Neural cell (in vitro differentiated cells): ENCODE measurements around the gene MUC6. TPM values are rescaled to one million over a fixed set of nuclear protein-coding genes. Genes with fewer than 3 reads are reported as not detected.

ENCODE experiments used
- H2AFZ ChIP-seq: fragments of 200-600, 300-800 bp; sonication (generic), shearing (Covaris generic); 2 replicates; pipeline ENCODE4 v1.6.0; 2014; ENCODE audit warnings: low read depth, mild to moderate bottlenecking, antibody characterized with exemption, low read length, moderate library complexity
- H3F3A ChIP-seq: fragments of 200-600 bp; shearing (Covaris generic); 2 replicates; pipeline ENCODE4 v1.6.1; 2016; ENCODE audit warnings: mild to moderate bottlenecking, moderate library complexity, mixed read lengths, antibody characterized with exemption, low read length; ENCODE audit not compliant: insufficient read depth, poor library complexity, severe bottlenecking
- H3K27ac ChIP-seq: fragments of 200-600, 300-800 bp; sonication (generic), shearing (Covaris generic); 2 replicates; pipeline ENCODE4 v1.5.1; 2014; ENCODE audit warnings: mild to moderate bottlenecking, low read length, moderate library complexity
- H3K27me3 ChIP-seq: fragments of 300-800, 200-600 bp; sonication (generic), shearing (Covaris generic); 2 replicates; pipeline ENCODE4 v1.6.0; 2014; ENCODE audit warnings: mild to moderate bottlenecking, low read depth, low read length, moderate library complexity; ENCODE audit not compliant: insufficient read depth
- H3K36me3 ChIP-seq: fragments of 300-800, 200-600 bp; sonication (generic), shearing (Covaris generic); 2 replicates; pipeline ENCODE4 v1.5.1; 2014; ENCODE audit warnings: mild to moderate bottlenecking, antibody characterized with exemption, low read length, moderate library complexity; ENCODE audit not compliant: insufficient read depth
- H3K4me2 ChIP-seq: fragments of 300-800, 200-600 bp; sonication (generic), shearing (Covaris generic); 2 replicates; pipeline ENCODE4 v1.6.0; 2014; ENCODE audit warnings: mild to moderate bottlenecking, low read length
- H3K4me3 ChIP-seq: fragments of 300-800, 200-600 bp; sonication (generic), shearing (Covaris generic); 2 replicates; pipeline ENCODE4 v1.5.1; 2014; ENCODE audit warnings: mild to moderate bottlenecking, low read length, moderate library complexity
- H3K79me2 ChIP-seq: fragments of 200-600 bp; shearing (Covaris generic); replicated peaks from 2 replicates; pipeline ENCODE4 v1.6.0; 2014; ENCODE audit warnings: mild to moderate bottlenecking, low read length, moderate library complexity; ENCODE audit not compliant: insufficient read depth
- H3K9ac ChIP-seq: fragments of 300-800, 200-600 bp; sonication (generic), shearing (Covaris generic); 2 replicates; pipeline ENCODE4 v1.6.1; 2016; ENCODE audit warnings: mild to moderate bottlenecking, low read length, mixed read lengths
- H3K9me2 ChIP-seq: fragments of 200-600 bp; shearing (Covaris generic); 2 replicates; pipeline ENCODE4 v1.6.1; 2016; ENCODE audit warnings: mild to moderate bottlenecking, low read length, mixed read lengths; ENCODE audit not compliant: insufficient read depth
- H3K9me3 ChIP-seq: fragments of 200-600, 300-800 bp; sonication (generic), shearing (Covaris generic); 2 replicates; pipeline ENCODE4 v1.6.1; 2016; ENCODE audit warnings: mild to moderate bottlenecking, mixed run types, low read length, moderate library complexity, mixed read lengths
- H4K20me1 ChIP-seq: fragments of 200-600 bp; shearing (Covaris generic); 2 replicates; pipeline ENCODE4 v1.6.1; 2016; ENCODE audit warnings: mild to moderate bottlenecking, mixed run types; ENCODE audit not compliant: insufficient read depth
- EP300 ChIP-seq: fragments of 450-650 bp; conservative IDR thresholded peaks from 2 replicates; pipeline ENCODE4 v1.6.1; 2014; ENCODE audit warnings: antibody characterized with exemption, mild to moderate bottlenecking, moderate library complexity; ENCODE audit not compliant: poor library complexity, severe bottlenecking
- EZH2 ChIP-seq: fragments of 200-600, 300-800 bp; shearing (Covaris generic), sonication (generic); IDR thresholded peaks from 2 replicates; pipeline ENCODE4 v1.6.1; 2014; ENCODE audit warnings: antibody characterized with exemption, low read length, borderline replicate concordance, mild to moderate bottlenecking; ENCODE audit not compliant: insufficient read depth, poor library complexity, severe bottlenecking
- MXI1 ChIP-seq: fragments of 450-650 bp; conservative IDR thresholded peaks from 2 replicates; pipeline ENCODE4 v1.6.1; 2014; ENCODE audit warnings: antibody characterized with exemption, mild to moderate bottlenecking; ENCODE audit not compliant: poor library complexity, severe bottlenecking
- POLR2AphosphoS5 ChIP-seq: IDR thresholded peaks from 2 replicates; pipeline ENCODE4 v1.6.1; 2012
- RAD21 ChIP-seq: fragments of 450-650 bp; conservative IDR thresholded peaks from 2 replicates; pipeline ENCODE4 v1.6.1; 2014; ENCODE audit warnings: antibody characterized with exemption, mild to moderate bottlenecking, moderate library complexity
- SMC3 ChIP-seq: fragments of 450-650 bp; conservative IDR thresholded peaks from 2 replicates; pipeline ENCODE4 v1.6.1; 2014; ENCODE audit warnings: antibody characterized with exemption, mild to moderate bottlenecking, moderate library complexity; ENCODE audit not compliant: poor library complexity
- TAF1 ChIP-seq: IDR thresholded peaks from 2 replicates; pipeline ENCODE4 v1.6.1; 2012; ENCODE audit warnings: low read depth
- polyA plus RNA-seq: library from polyadenylated mRNA; depleted of rRNA; stranded (reverse); fragments of >200 nt; gene quantifications from 2 replicates; pipeline ENCODE4 v1.2.3, GENCODE V29; 2014
- TF ChIP-seq, protein P1 (sequence below): IDR thresholded peaks from 2 replicates; pipeline ENCODE4 v1.6.1; 2012; ENCODE audit warnings: borderline replicate concordance
- TF ChIP-seq, protein P2 (sequence below): fragments of 450-650 bp; IDR thresholded peaks from 2 replicates; pipeline ENCODE4 v1.5.1; 2014; ENCODE audit warnings: antibody characterized with exemption, mild to moderate bottlenecking, moderate library complexity; ENCODE audit not compliant: poor library complexity, severe bottlenecking

The MUC6 gene
- polyA plus RNA-seq, 1 donor from 2014 or later = not detected

DNA sequence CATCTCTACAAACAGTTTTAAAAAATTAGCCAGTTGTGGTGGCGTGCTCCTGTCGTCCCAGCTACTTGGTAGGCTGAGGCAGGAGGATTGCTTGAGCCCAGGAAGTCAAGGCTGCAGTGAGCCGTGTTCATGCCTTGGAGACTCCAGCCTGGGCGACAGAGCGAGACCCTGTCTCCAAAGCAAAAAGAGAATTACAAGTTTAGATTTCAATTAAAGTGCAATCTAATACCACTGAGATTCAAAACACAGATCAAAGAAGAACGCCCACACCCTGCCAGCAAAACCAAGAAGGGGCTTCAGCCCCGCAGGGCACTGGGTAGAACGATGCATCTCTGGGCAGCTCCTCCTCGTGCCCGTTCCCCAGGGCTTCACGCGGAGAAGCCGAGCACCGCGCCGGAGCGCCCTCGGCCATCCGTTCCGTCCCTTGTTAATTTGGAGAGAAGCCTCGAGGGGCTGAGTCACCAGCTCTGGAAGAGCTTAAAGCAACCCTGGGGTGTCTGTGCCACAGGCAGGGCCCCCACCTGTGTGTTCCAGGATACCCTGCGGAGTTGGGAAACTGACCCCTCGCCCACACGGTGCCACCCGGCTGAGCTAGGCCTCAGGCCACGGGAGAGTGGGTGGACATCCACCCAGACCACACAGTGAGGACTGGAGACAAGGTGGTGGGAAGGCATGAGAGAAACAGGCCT lies 63.9 kb downstream of the MUC6 start:
- Histone ChIP-seq H3K9me2 (no peaks in the 10 kb centered on the region), H3K27me3 (no peaks in the 10 kb centered on the region), H3K4me3 (no peak overlapping the region), H3K9me3 (no peaks in the 10 kb centered on the region), H4K20me1 (no peaks in the 10 kb centered on the region), H3F3A (no peaks in the 10 kb centered on the region), H2AFZ (no peak overlapping the region), H3K27ac (no peak overlapping the region), H3K9ac (no peak overlapping the region), H3K4me2 (no peak overlapping the region), H3K79me2 (no peaks in the 10 kb centered on the region), H3K36me3 (no peaks in the 10 kb centered on the region)
- TF ChIP-seq TAF1 = no peak
- TF ChIP-seq RAD21 = no peak
- no peak for TF ChIP-seq MXI1
- TF ChIP-seq SMC3 = no peak
- TF ChIP-seq, protein P1, sequence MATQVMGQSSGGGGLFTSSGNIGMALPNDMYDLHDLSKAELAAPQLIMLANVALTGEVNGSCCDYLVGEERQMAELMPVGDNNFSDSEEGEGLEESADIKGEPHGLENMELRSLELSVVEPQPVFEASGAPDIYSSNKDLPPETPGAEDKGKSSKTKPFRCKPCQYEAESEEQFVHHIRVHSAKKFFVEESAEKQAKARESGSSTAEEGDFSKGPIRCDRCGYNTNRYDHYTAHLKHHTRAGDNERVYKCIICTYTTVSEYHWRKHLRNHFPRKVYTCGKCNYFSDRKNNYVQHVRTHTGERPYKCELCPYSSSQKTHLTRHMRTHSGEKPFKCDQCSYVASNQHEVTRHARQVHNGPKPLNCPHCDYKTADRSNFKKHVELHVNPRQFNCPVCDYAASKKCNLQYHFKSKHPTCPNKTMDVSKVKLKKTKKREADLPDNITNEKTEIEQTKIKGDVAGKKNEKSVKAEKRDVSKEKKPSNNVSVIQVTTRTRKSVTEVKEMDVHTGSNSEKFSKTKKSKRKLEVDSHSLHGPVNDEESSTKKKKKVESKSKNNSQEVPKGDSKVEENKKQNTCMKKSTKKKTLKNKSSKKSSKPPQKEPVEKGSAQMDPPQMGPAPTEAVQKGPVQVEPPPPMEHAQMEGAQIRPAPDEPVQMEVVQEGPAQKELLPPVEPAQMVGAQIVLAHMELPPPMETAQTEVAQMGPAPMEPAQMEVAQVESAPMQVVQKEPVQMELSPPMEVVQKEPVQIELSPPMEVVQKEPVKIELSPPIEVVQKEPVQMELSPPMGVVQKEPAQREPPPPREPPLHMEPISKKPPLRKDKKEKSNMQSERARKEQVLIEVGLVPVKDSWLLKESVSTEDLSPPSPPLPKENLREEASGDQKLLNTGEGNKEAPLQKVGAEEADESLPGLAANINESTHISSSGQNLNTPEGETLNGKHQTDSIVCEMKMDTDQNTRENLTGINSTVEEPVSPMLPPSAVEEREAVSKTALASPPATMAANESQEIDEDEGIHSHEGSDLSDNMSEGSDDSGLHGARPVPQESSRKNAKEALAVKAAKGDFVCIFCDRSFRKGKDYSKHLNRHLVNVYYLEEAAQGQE = no peak
- TF ChIP-seq EP300 = no peak
- TF ChIP-seq, protein P2, sequence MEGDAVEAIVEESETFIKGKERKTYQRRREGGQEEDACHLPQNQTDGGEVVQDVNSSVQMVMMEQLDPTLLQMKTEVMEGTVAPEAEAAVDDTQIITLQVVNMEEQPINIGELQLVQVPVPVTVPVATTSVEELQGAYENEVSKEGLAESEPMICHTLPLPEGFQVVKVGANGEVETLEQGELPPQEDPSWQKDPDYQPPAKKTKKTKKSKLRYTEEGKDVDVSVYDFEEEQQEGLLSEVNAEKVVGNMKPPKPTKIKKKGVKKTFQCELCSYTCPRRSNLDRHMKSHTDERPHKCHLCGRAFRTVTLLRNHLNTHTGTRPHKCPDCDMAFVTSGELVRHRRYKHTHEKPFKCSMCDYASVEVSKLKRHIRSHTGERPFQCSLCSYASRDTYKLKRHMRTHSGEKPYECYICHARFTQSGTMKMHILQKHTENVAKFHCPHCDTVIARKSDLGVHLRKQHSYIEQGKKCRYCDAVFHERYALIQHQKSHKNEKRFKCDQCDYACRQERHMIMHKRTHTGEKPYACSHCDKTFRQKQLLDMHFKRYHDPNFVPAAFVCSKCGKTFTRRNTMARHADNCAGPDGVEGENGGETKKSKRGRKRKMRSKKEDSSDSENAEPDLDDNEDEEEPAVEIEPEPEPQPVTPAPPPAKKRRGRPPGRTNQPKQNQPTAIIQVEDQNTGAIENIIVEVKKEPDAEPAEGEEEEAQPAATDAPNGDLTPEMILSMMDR = no peak
- TF ChIP-seq POLR2AphosphoS5 = no peak
- no peak for TF ChIP-seq EZH2

DNA sequence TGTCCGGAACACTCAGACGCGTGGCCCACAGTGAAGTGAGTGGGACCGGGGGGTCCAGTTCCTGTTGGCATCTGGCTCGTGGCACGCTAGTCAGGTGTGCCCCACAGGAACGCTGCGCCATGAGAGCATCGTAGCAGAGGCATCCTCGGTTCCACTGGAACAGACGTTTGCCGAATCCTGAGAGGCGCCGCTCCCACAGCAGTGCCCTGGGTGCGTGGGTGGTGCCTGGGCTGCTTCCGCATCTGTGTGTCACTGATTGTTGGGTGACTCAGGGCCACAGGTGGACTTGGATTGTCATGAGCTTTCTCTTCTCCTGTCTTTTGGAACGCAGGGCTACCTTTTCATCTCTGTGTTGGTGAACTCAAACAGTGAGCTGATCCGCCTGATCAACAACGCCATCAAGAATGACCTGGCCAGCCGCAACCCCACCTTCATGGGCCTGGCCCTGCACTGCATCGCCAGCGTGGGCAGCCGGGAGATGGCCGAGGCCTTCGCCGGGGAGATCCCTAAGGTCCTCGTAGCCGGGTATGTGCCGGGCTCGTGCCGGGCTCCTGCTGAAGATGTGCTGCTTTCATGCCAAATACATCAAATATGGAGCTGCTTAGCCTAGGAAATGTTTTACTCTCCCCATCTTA lies 64.7 kb downstream of the MUC6 start:
- H3K36me3 ChIP-seq = no peaks in the 10 kb centered on the region
- H3K79me2 ChIP-seq = no peaks in the 10 kb centered on the region
- H3F3A ChIP-seq = no peaks in the 10 kb centered on the region
- H3K9me3 ChIP-seq = no peaks in the 10 kb centered on the region
- no peaks in the 10 kb centered on the region for H3K9me2 ChIP-seq
- H2AFZ ChIP-seq = no peak overlapping the region
- no peak overlapping the region for H3K9ac ChIP-seq
- no peak overlapping the region for H3K4me2 ChIP-seq
- no peaks in the 10 kb centered on the region for H4K20me1 ChIP-seq
- H3K27ac ChIP-seq = no peak overlapping the region
- TF ChIP-seq POLR2AphosphoS5 (no peak), EZH2 (no peak), RAD21 (no peak), TAF1 (no peak), MXI1 (no peak), EP300 (no peak), SMC3 (no peak)
- TF ChIP-seq, protein P1 = no peak
- TF ChIP-seq, protein P2 = no peak
- H3K4me3 ChIP-seq = no peak overlapping the region
- no peaks in the 10 kb centered on the region for H3K27me3 ChIP-seq
